ENCODE measurements around the gene CACNG7. TPM values are rescaled to one million over a fixed set of nuclear protein-coding genes. Genes with fewer than 3 reads are reported as not detected.
A peak's percentile ranks its signal among the peaks of the same experiment; 100 is the strongest.

Gene CACNG7
- total RNA-seq, 1 experiment from 2014 or later: 22.7 TPM

- H3K4me1 ChIP-seq (ENCODE audit: insufficient read depth, low read length): no peaks in the 10 kb centered on the region
- H2AK5ac ChIP-seq (ENCODE audit: insufficient read length, low read length): no peak overlapping the region
- peaks cover under 1% of the 10 kb centered on the region for H3K23me2 ChIP-seq (ENCODE audit: insufficient read length, low read depth, low read length, poor library complexity, severe bottlenecking)
- no CpG with 5 or more reads among the region's 8 CpGs for WGBS (ENCODE audit: extremely low coverage, insufficient read length, low lambda C conversion rate)
- no peak overlapping the region for H3K23ac ChIP-seq (ENCODE audit: insufficient read length, low read depth, low read length)
- H3K27ac Mint-ChIP-seq: no peak overlapping the region
- no peak for TF ChIP-seq CTCF (conservative IDR thresholded peaks at IDR 0.05)
- peaks cover 36 to 58% (median 47%) of the 10 kb centered on the region in 3 experiments for H3K36me3 Mint-ChIP-seq (ENCODE audit: insufficient read depth in 1 of 3, low read depth in 3 of 3)
- H3K4ac ChIP-seq (ENCODE audit: low read depth, low read length): no peak overlapping the region
- no peak overlapping the region for H2BK12ac ChIP-seq (ENCODE audit: insufficient read length, low read depth, low read length)
- H3K56ac ChIP-seq (ENCODE audit: insufficient read length, low read depth, low read length): no peak overlapping the region
- no peaks in the 10 kb centered on the region for H3K9me3 ChIP-seq (ENCODE audit: control insufficient read depth, low read depth, low read length)
- no peak overlapping the region for H3K14ac ChIP-seq (ENCODE audit: insufficient read depth, low read length)
- no peak overlapping the region for H3K4me2 ChIP-seq (ENCODE audit: insufficient read depth, insufficient read length, low read length)
- H3K27ac ChIP-seq (ENCODE audit: insufficient read length, low read depth, low read length): no peak overlapping the region
- no peak overlapping the region for H3K9ac ChIP-seq (ENCODE audit: extremely low read depth, insufficient read length, low read length)
- H3K79me2 ChIP-seq (ENCODE audit: insufficient read depth, low read length): no peaks in the 10 kb centered on the region
- peak; percentile 77 for DNase-seq
- H3K4me3 Mint-ChIP-seq: no peak overlapping the region
- H3K27me3 ChIP-seq (ENCODE audit: insufficient read depth, low read length): no peaks in the 10 kb centered on the region; the same call in 1 of the 2 replicates
- H2BK20ac ChIP-seq (ENCODE audit: low read depth, low read length, poor library complexity, severe bottlenecking): no peak overlapping the region
- H3K27me3 Mint-ChIP-seq (ENCODE audit: low read depth): peaks cover 26% of the 10 kb centered on the region
- peaks cover 8 to 14% of the 10 kb centered on the region in 2 experiments for H3K4me1 Mint-ChIP-seq
- H2BK120ac ChIP-seq (ENCODE audit: low read depth, low read length, poor library complexity, severe bottlenecking): no peak overlapping the region
- H3T11ph ChIP-seq (ENCODE audit: low read length): no peak overlapping the region
- no peaks in the 10 kb centered on the region for H3K79me1 ChIP-seq (ENCODE audit: insufficient read depth, low read depth, low read length, poor library complexity, severe bottlenecking)
- no peak overlapping the region for H2AFZ ChIP-seq (ENCODE audit: low read length)
- H3K9me3 Mint-ChIP-seq: peaks cover 3% of the 10 kb centered on the region in 2 experiments; a peak in 3 of 5 replicates
- no peak overlapping the region for H2BK5ac ChIP-seq (ENCODE audit: insufficient read length, low read length)
- H3K18ac ChIP-seq (ENCODE audit: insufficient read length, low read depth, low read length): no peak overlapping the region
- no peak overlapping the region for H2BK15ac ChIP-seq (ENCODE audit: low read depth, low read length)
- no peaks in the 10 kb centered on the region for H4K20me1 ChIP-seq (ENCODE audit: control insufficient read depth, insufficient read depth, insufficient read length)
- H4K8ac ChIP-seq (replicated peaks; ENCODE audit: insufficient read length, low read depth, low read length): no peak overlapping the region
- no peak overlapping the region for H4K5ac ChIP-seq (ENCODE audit: insufficient read length, low read depth, low read length)
- H4K91ac ChIP-seq (ENCODE audit: insufficient read length, low read depth, low read length): no peak overlapping the region
Measured at GRCh38 chr19:53915000-53915399, 5.9 kb downstream of the CACNG7 start.
